Activated CD8-positive, alpha-beta memory T cell treated with anti-CD3 and anti-CD28 coated beads, Interleukin-2, amount 50 U/mL, for 1 hour (primary cell): ENCODE results near the gene TJP3.

ENCODE experiments used
- DNase-seq: peaks from one replicate; pipeline ENCODE4 v3.0.0-alpha.2; 2020; ENCODE audit errors: extremely low read depth

Gene TJP3

DNA sequence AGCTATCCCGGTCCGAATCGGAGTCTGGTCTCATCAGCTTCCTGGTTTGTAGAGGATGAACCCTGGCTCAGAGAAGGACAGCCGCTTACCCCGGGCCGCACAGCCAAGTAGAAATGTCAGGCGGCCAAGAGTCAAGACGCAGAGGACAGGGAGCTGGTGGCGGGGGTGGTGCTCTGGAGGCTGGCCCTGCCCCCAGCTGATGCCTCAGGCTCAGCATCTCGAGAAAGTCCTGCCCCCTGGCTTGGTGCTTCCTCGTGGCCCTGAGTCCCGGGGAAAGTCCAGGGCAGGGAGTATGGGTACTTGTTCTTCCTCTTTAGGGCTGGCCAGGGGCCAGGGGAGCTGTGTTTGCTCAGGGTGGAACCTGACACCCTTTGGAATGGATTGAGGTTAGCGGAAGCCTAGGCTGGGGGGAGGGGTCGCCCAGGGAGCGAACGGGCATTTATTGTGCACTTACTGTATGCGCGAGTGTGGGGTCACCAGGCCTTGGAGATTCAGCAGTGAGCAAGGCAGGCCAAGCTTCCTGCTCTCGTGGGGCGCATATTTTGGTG lies 2.2 kb downstream of the TJP3 start:
- no peak for DNase-seq

DNA sequence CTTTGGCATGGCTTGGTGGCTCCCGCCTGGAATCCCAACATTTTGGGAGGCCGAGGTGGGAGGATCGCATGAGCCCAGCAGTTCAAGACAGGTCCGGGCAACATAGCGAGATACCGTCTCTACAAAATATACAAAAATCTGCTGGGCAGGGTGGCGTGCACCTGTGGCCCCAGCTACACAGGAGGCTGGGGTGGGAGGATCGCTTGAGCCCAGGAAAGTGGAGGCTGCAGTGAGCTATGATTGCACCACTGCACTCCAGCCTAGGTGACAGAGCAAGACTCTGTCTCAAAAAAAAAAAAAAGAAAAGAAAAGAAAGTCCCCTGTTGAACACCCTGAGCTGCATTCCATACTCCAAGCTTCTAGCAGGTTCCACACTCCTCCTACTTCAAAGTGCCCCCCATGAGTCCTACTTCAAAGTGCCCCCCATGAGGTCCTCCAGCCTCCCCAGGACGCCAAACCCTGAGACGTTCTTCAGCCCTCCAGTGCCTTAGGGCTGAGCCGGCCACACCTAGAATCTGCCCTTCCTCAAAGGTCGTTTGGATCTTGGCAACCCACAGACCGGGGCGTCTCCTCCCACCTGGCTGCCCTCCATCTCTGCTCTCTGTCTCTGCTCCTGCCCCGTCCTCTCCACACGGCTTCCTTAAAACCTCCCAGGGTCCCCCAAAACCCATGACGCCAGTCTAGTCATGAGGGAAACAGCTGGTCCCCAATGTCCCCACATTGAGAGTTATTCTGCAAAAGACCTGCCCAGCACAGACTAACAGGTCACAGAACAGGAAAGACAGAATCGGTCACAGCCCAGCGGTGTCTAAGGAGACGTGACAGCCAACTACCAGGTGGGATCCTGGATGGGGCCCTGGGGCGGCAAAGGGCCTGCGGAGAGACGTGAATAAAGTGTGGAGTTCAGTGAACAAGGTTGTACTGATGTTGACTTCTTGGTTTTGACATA lies 4.8 kb downstream of the TJP3 start:
- no peak for DNase-seq

- DNase-seq: no peak
Observed at GRCh38 chr19:3716147-3716668, 8.0 kb downstream of the TJP3 start.

- DNase-seq: no peak
Observed at GRCh38 chr19:3719868-3720267, 11.7 kb downstream of the TJP3 start.

DNA sequence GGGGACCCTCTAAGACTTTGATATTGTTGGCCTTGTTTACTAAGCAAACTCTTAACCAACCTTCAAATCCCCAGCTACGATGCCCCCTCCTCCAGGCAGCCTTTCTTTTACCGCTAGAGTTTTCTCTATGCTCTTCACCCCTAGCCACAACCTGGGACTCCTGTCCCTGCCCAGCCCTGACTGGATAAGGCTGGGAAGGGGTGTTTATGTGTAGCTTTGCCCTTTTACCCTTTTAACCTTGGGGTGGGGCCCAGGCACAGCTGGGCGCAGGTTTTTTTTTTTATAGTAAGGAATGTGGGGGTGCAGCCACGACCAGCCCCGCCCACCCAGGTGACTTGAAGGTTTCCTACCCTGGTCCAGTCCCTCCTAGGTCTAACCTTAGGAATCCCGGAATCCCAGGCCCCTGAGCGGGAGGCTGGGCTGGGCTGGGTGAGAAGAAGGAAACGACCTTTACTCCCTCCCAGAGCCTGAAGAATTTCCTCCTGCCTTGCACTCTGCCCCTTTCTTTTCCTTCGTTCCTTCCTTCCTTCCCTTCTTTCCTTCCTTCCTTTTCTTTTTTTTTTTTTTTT lies 12.2 kb downstream of the TJP3 start:
- DNase-seq: no peak

- peak; percentile 44 for DNase-seq
Observed at GRCh38 chr19:3721131-3721886, 13.1 kb downstream of the TJP3 start.

DNA sequence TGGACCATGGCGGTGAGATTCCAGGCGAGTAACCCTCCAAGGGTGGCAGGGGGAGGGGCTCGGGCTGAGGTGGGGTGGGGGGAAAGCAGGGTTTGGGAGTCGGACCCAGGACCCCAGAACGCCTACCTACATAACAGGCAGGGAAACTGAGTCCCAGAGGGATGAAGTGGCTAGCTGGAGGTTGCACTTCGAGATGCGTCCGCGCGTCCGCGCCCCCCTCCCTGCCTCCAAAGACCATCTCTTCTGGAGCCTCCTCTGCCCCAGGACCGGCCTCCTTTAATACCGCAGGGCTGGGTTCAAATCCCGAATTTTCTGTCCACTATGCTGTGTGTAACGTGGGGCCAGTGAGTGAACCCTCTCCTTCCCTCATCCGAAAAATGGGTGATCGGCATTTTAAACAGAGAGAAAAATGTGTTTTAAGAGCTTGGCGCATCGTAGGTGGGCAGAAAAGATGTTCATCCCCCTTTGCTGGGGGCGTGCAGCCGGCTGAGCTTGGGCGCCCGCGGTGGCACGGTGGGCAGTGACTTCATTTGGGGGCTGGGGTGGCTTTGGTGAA lies 13.8 kb downstream of the TJP3 start:
- no peak for DNase-seq

DNA sequence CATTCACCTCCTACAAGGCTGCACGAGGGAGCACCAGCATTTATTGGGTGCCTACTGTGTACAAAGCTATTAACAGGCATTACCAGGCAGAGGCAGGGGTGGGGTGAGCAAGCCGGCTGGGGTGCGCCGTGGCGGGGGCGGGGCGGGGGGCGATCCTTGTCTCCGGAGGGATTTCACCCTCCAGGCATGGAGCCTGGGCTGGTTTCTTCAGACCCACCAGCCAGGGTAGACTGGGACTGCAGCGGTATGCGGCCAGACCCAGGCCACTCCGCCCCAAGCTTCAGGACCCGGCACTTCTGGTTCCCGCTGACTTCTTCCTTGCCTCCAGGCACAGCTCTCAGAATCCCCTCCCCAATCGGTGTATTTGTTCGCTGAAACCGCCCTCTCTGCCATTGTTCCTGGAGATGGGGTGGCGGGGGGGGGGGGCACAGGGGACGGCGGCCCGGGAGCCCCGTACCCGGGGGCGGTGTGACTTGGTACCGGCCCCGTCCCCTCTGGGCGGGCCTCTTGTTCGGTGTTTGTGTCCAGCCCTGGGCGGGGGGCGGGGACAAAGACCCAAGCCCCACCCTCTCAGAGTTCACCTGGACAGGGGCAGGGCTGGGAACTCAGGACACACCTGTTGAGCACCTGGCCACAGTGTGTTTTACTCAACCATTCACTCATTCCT lies 14.4 kb downstream of the TJP3 start:
- DNase-seq: no peak

GRCh38 chr19:3723110-3723488 lies 14.9 kb downstream of the TJP3 start:
- no peak for DNase-seq

GRCh38 chr19:3723883-3724282 lies 15.7 kb downstream of the TJP3 start:
- DNase-seq: no peak

- DNase-seq: no peak
Observed at GRCh38 chr19:3725121-3725520, 16.9 kb downstream of the TJP3 start.

GRCh38 chr19:3725640-3726310 lies 17.6 kb downstream of the TJP3 start:
- DNase-seq: no peak

GRCh38 chr19:3730457-3730958 lies 22.3 kb downstream of the TJP3 start:
- no peak for DNase-seq

- no peak for DNase-seq
Observed at GRCh38 chr19:3732108-3732507, 23.9 kb downstream of the TJP3 start.

- no peak for DNase-seq
Observed at GRCh38 chr19:3733549-3734309, 25.5 kb downstream of the TJP3 start.

GRCh38 chr19:3734310-3734600 lies 26.1 kb downstream of the TJP3 start:
- DNase-seq: no peak

- no peak for DNase-seq
Observed at GRCh38 chr19:3736106-3736724, 28.0 kb downstream of the TJP3 start.

- no peak for DNase-seq
Observed at GRCh38 chr19:3737487-3738205, 29.5 kb downstream of the TJP3 start.
